IPS-18c (cell line): ENCODE measurements around the gene LHFPL3.

ENCODE experiments used
- H3K4me3 ChIP-seq: 2 replicates; pipeline ENCODE4 v1.7.0; 2013; ENCODE audit warnings: low read depth, mild to moderate bottlenecking, low read length, moderate library complexity; ENCODE audit not compliant: insufficient read depth
- H3K9me3 ChIP-seq: one replicate; pipeline ENCODE4 v1.6.1; 2013; ENCODE audit warnings: mild to moderate bottlenecking, low read length, moderate library complexity; ENCODE audit not compliant: control insufficient read depth, insufficient read depth

LHFPL3 gene

GRCh38 chr7:104791080-104791479 is 462.7 kb downstream of the LHFPL3 start:
- H3K9me3 ChIP-seq: no peaks in the 10 kb centered on the region
- no peak overlapping the region for H3K4me3 ChIP-seq

DNA sequence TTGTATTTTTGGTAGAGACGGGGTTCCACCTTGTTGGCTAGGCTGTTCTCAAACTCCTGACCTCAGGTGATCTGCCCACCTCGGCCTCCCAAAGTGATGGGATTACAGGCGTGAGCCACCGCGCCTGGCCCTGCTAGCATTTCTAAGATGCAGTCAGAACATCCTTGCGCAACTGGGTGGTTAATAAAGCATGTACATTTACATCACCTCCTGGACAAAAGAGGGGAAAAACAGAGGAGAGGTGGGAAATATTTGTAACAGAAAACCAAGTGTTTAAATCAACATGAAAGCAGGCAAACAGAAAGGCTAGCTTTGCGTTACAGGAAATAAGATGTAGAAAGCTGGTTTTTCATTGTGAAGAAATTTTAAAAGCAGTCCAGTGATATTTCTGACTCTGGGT is 464.7 kb downstream of the LHFPL3 start:
- Histone ChIP-seq H3K4me3 (no peak overlapping the region), H3K9me3 (peaks cover 2% of the 10 kb centered on the region)

GRCh38 chr7:104794154-104794553 is 465.8 kb downstream of the LHFPL3 start:
- Histone ChIP-seq H3K9me3 (peaks cover 2% of the 10 kb centered on the region), H3K4me3 (no peak overlapping the region)

DNA sequence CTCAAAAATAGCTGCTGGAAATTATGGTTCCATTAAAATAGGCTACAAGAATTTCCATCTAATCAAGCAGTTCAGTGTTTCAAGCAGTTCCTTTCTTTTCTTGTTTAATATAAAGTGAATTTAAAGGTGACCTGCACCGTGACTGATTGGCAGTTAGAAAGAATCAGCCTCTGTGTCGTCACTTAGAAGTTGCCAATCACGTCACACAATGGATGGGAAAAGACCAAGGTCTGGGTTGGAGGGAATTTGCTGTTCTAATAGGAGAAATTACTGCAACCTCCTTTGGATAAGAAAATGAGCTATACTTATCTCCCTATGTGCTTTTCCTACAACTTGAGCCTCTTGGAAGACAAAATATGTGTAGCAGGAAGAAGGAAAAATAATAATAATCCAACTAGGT is 466.2 kb downstream of the LHFPL3 start:
- H3K9me3 ChIP-seq: peaks cover 2% of the 10 kb centered on the region
- no peak overlapping the region for H3K4me3 ChIP-seq

GRCh38 chr7:104795086-104795485 is 466.7 kb downstream of the LHFPL3 start:
- Histone ChIP-seq H3K4me3 (no peak overlapping the region), H3K9me3 (peaks cover 2% of the 10 kb centered on the region)

GRCh38 chr7:104795616-104796398 is 467.4 kb downstream of the LHFPL3 start:
- H3K4me3 ChIP-seq: no peak overlapping the region
- peaks cover 2% of the 10 kb centered on the region for H3K9me3 ChIP-seq

GRCh38 chr7:104800307-104800706 is 471.9 kb downstream of the LHFPL3 start:
- no peak overlapping the region for H3K4me3 ChIP-seq
- peaks cover 2% of the 10 kb centered on the region for H3K9me3 ChIP-seq

- no peak overlapping the region for H3K4me3 ChIP-seq
These were observed 472.6 kb downstream of the LHFPL3 start for GRCh38 chr7:104801022-104801421.

DNA sequence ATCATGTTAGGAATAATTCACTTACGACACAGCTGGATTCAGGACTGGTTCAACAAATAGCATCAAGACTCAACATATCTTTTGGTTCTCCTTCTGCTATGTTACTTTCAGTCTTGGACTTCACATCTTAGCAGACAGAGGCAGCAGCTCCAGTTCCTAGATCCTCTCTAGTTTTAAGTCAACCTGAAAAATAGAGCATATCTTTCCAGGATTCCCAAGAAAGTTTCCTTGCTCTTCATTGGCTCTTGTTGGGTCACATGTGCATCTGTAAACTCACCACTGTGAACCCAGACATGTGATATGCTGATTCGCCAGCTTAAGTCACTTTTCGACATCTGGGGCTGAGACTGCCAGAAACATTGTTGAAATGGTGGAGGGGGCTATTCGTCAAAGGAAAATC is 475.5 kb downstream of the LHFPL3 start:
- Histone ChIP-seq H3K9me3 (no peaks in the 10 kb centered on the region), H3K4me3 (no peak overlapping the region)

More at GRCh38 chr7:104801022-104801421, 472.6 kb downstream of the LHFPL3 start:
- peaks cover 2% of the 10 kb centered on the region for H3K9me3 ChIP-seq

DNA sequence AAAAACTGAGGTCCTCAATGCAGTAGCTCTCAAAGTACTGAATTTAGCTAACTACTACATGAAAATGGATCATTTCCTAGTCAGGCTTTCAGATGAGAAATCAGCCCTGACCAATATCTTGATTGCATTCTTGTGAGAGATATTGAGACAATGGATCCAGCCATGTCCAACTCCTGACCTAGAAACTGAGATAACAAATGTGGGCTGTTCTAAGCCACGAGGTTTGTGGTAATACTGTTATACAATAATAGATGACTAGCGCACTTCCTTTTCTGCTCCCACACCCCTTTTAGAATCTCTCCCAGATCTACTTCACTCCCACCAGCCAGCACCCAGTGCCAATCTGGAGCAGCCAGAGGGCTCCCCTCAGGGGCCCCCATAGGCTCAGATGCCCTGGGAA is 476.3 kb downstream of the LHFPL3 start:
- no peak overlapping the region for H3K4me3 ChIP-seq
- H3K9me3 ChIP-seq: no peaks in the 10 kb centered on the region

- Histone ChIP-seq H3K9me3 (no peaks in the 10 kb centered on the region), H3K4me3 (no peak overlapping the region)
These were observed 477.3 kb downstream of the LHFPL3 start for GRCh38 chr7:104805449-104806317.

DNA sequence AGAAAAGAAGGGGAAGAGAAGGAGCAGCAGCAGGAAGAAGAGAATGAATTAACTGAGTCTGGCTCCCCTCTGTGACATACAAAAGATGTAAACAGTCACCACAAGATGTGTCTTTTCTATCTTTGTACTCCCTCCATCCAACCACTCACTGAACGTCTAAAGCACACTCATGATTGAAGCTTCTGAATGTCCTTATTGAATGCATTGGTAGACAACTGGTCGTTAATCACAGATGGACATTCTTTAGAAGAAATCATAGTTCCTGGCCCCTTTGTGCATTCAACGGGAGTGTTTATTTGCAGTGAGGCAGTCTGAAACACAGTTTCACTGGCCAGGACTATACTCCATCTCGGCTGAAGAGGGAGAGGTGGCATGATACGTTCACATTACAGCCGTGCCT is 479.3 kb downstream of the LHFPL3 start:
- H3K4me3 ChIP-seq: no peak overlapping the region
- H3K9me3 ChIP-seq: no peaks in the 10 kb centered on the region

- H3K4me3 ChIP-seq: no peak overlapping the region
- H3K9me3 ChIP-seq: no peaks in the 10 kb centered on the region
These were observed 481.5 kb downstream of the LHFPL3 start for GRCh38 chr7:104809906-104810305.

- Histone ChIP-seq H3K9me3 (no peaks in the 10 kb centered on the region), H3K4me3 (no peak overlapping the region)
These were observed 485.7 kb downstream of the LHFPL3 start for GRCh38 chr7:104814126-104814525.

GRCh38 chr7:104814671-104815400 is 486.4 kb downstream of the LHFPL3 start:
- Histone ChIP-seq H3K9me3 (no peaks in the 10 kb centered on the region), H3K4me3 (no peak overlapping the region)

GRCh38 chr7:104816537-104816936 is 488.1 kb downstream of the LHFPL3 start:
- Histone ChIP-seq H3K9me3 (no peaks in the 10 kb centered on the region), H3K4me3 (no peak overlapping the region)

- no peak overlapping the region for H3K4me3 ChIP-seq
- no peaks in the 10 kb centered on the region for H3K9me3 ChIP-seq
These were observed 490.8 kb downstream of the LHFPL3 start for GRCh38 chr7:104818961-104819880.
